Measurements from ENCODE around the gene RTP5.
"Not testable (repeated sequence)": the region's sequence is repeated elsewhere in the genome, so short reads cannot be mapped to it uniquely, and the experiment has no call there.

Gene RTP5

GRCh38 chr2:241871538-241872312 lies 2.2 kb downstream of the RTP5 start:
- DNase-seq, result no peak

DNA sequence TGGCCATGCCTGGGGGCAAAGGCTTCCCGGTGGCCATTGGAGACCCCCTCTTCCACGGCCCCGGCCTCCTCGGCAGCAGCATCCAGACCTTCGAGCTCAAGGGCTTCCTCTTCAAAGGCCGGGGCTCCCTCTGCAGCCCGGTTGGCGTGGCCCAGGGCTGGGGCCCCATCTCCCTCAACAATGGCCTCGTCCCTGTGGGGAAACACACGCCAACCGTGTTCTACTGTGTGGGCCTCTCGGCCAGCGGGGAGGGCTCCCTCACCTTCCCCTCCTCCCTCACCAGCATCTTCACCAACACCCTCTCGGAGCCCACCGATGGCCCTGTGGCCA lies 2.7 kb downstream of the RTP5 start:
- no peak for DNase-seq

- DNase-seq, result no peak
Observed at GRCh38 chr2:241873081-241873802, 3.7 kb downstream of the RTP5 start.

GRCh38 chr2:241873803-241874110 lies 4.2 kb downstream of the RTP5 start:
- no peak for DNase-seq

DNA sequence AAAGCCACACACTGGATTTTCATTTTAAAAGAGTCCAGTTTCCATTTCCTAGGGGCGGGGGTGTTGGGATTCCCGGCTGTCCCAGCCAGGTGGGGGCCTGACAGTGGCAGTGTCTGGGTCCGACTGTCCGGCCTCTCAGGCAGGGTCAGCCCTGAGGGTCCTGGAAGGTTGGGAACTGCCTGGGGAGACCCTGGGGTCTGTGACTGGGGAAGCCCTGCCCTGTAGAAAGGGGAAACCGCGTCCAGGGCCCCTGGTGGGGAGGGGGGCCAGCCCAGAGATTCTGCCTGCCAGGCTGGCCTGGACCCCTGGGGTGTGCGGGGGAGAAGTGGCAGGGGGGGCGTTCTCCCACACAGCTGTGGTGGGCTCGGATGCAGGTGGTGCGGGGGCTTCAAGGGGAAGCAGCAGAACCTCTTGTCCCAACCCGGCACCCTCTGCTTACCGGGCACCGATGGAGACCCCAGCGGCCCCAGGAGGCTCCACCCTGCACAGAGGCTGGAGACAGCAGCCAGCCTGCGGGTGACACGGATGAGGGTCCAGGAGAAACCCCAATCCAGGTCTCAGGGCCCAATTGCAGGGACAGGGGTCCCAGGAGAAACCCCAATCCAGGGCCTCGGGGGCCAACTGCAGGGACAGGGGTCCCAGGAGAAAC lies 4.9 kb downstream of the RTP5 start:
- DNase-seq, result no peak

DNA sequence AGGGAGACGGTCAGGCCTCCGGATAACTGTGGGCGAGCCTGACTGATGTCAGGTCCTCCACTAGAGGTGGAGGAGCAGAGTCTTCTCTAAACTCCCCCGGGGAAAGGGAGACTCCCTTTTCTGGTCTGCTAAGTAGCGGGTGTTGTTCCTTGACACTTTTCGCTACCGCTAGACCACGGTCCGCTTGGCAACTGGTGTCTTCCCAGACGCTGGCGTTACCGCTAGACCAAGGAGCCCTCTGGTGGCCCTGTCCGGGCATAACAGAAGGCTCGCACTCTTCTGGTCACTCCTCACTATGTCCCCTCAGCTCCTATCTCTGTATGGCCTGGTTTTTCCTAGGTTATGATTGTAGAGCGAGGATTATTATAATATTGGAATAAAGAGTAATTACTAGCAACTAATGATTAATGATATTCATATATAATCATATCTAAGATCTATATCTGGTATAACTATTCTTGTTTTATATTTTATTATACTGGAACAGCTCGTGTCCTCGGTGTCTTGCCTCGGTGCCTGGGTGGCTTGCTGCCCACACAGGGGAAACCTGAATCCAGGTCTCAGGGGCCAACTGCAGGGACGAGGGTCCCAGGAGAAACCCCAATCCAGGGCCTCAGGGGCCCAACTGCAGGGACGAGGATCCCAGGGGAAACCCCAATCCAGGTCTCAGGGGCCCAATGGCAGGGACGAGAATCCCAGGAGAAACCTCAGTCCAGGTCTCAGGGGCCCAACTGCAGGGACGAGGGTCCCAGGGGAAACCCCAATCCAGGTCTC lies 6.4 kb downstream of the RTP5 start:
- DNase-seq, result not testable (repeated sequence)

GRCh38 chr2:241876528-241877196 lies 7.1 kb downstream of the RTP5 start:
- no peak for DNase-seq

GRCh38 chr2:241877197-241877685 lies 7.7 kb downstream of the RTP5 start:
- DNase-seq, result no peak

GRCh38 chr2:241877989-241878970 lies 8.8 kb downstream of the RTP5 start:
- peak; percentile 72 for DNase-seq

DNA sequence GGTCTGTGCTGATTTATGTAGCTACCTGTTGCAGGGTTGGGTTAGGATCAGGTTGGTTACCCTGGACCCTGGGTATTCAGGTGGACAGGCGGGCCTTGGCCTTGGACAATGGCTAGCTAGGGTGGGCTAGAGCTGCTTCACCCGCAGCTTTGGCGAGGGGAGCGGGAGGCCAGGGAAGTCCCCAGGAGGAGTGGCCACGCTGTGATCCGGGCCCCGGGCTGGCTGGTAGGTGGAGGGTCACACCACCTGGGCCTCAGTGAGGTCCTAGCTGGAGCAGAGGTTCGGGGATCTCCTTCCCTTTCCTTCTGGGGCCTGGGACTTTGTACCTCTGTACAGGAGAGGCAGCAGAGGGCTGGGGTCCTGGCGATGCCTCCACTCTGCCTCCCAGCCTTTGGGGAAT lies 9.8 kb downstream of the RTP5 start:
- no peak for DNase-seq

DNA sequence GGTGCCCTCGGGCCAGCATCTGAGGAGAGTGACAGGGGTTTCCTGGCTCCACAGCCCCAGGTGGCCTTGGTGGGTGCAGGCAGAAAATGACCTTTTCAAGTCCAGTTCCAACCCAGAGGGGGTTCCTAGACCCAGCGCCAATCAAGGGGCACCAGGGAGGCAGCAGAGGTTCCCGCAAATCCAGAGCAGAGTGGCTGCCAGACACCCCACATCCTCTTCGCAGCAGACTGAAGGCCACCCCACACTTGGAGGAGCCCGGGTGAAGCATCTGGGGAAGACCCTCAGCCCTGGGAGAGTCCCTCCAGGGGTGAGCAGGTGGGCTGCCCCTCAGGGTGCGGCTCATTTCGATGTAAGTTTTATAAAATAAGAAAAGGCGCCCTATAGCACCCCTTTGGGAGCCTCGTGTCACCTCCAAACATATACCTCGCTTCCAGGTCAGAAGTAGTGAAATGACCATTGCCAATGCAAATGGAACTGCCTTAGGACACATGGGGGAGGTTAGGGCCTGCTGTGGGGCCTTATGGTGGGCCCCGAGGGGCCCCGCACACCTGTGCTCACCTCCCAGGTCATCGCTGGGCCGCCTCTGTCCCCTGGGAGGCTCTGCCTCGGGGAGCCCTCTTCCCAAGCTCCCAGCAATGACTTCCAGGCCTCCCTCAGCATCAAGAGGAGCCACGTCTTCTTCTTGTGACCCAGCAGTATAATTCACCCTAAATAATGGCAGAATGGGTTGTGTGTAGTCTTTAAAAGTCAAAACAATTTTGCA lies 11.0 kb downstream of the RTP5 start:
- DNase-seq, result no peak

DNA sequence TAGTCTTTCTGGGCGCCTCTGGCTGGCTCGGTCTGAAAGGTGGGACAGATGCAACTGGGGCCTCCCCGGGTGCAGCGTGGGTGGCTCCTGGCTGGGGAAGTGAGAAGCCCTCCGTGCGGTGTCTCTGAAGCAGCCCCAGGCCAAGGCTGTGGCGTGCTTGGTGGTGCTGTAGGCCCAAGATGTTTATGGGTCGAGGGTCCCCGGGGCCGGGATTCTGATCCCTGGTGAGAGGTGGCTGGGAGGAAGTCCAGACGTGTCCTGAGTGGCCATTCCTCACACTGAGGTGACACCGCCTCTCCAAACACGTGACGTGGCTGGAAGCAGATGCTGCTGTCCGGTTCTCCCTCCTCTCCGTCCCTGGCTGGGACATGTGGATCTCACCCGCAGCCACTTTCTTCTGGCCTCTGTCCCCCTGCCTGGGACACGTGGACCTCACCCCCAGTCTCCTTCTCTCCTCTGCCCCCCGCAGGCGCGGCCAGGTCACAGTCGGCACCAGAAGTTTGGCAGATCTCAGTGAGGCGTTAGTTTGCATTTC lies 12.6 kb downstream of the RTP5 start:
- DNase-seq, result no peak

- DNase-seq, result no peak
Observed at GRCh38 chr2:241884951-241885290, 15.4 kb downstream of the RTP5 start.

- no peak for DNase-seq
Observed at GRCh38 chr2:241885291-241885945, 15.9 kb downstream of the RTP5 start.

GRCh38 chr2:241885946-241886643 lies 16.6 kb downstream of the RTP5 start:
- DNase-seq, result no peak

DNA sequence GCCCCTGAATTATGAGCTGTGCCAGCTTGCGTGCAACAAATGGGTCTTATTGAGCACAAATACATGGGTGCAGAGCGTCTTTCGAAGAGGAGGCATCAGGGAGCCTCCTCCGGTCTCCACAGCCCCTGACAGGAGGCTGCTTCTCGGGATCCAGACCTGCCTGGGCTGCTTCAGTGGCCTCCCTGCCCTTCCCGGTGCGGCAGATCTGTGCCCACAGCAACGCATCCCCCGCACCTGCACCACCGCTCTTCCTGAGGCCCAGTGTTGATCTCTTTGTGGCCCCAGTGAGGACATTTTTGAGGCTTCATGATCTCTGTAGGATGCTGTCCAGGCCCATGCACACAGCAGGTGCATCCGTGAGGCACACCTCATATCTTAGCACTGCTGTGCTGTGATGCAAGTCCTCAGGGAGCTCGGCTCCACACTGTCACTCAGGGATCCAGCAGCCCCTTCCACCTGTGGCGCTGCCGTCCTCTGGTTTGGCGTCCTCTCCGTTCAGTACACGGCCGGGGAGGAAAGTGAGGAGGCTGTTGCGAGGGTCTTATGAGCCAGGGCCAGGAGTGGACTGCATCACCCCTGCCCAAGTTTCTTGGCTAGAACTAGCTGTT lies 17.4 kb downstream of the RTP5 start:
- DNase-seq, result no peak

DNA sequence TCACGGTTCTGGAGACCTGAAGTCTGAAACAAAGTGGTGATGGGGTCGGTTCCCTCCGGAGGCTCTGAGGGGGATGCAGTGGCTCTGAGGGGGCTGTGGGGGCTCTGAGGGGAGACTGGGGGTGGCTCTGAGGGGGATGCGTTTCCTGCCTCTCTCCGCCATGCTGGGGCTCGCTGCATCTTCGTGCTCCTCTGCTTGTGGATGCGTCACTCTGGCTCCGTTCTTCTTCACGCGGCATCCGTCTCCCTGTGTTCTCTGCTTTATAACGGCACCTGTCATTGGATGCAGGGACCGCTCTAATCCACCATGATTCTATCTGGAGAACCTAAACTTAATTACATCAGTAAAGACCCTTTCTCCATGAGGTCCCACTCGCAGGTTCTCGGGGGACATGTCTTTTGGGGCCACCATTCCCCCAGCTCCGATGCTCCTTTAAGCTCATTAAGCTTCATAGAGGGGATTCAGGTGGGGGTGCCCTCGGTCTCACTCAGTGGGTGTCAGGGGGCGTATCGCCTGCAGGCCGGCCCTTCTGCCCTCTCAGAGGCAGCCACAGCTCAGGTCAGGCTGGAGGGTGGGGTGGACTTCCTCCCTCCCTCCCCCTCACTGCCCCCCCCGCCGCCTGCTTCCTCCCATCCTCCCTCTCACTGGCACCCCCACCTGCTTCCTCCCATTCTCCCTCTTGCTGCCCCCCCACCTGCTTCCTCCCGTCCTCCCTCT lies 18.4 kb downstream of the RTP5 start:
- no peak for DNase-seq

DNA sequence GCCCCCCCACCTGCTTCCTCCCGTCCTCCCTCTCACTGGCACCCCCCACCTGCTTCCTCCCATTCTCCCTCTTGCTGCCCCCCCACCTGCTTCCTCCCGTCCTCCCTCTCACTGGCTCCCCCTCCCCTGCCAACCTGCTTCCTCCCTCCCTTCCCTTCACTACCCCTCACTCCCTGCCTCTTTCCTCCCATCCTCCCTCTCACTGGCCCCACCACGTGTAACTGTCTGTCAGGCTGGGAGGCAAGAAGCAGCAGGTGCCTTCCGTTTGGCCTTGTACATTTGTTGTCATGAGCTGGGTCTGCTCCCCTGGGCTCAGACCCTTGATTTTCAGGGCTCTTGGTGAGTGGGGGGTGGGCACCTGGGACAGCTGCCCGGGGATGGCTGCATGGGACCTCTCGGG lies 19.1 kb downstream of the RTP5 start:
- DNase-seq, result no peak
